ENCODE data around the gene ALDH1B1.
A peak's percentile ranks its signal among the peaks of the same experiment; 100 is the strongest.
"Not testable (repeated sequence)": the region's sequence is repeated elsewhere in the genome, so short reads cannot be mapped to it uniquely, and the experiment has no call there.

Gene ALDH1B1

DNA sequence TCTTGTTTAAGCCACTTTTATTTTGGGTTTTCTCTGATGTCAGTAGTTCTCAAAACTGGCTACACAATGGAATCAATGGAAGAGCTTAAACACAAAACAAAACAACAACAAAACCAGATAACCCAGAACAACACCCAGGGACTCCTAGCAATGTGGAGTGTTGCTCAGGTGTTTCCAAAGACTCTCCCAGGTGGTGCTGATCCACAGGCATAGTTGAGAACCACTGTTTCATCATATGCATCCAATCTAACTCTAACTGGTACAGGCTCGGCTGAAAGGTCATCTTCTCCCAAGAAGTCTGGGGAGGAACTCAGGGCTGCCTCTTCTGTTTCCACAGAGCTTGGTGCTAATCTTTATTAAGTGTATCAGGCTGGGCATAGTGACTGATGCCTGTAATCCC, 5.4 kb upstream of the ALDH1B1 start:
- no peak for DNase-seq (ENCODE audit: low read depth)

GRCh38 chr9:38387751-38388150, 4.8 kb upstream of the ALDH1B1 start:
- DNase-seq (ENCODE audit: low read depth), result no peak

- no peak for DNase-seq (ENCODE audit: low read depth)
Observed at GRCh38 chr9:38388283-38389223, 3.9 kb upstream of the ALDH1B1 start.

- no peak for DNase-seq (ENCODE audit: low read depth)
Observed at GRCh38 chr9:38389313-38389712, 3.2 kb upstream of the ALDH1B1 start.

- no peak for DNase-seq (ENCODE audit: low read depth)
Observed at GRCh38 chr9:38390442-38390841, 2.1 kb upstream of the ALDH1B1 start.

GRCh38 chr9:38390851-38391250, 1.7 kb upstream of the ALDH1B1 start:
- no peak for DNase-seq (ENCODE audit: low read depth)

DNA sequence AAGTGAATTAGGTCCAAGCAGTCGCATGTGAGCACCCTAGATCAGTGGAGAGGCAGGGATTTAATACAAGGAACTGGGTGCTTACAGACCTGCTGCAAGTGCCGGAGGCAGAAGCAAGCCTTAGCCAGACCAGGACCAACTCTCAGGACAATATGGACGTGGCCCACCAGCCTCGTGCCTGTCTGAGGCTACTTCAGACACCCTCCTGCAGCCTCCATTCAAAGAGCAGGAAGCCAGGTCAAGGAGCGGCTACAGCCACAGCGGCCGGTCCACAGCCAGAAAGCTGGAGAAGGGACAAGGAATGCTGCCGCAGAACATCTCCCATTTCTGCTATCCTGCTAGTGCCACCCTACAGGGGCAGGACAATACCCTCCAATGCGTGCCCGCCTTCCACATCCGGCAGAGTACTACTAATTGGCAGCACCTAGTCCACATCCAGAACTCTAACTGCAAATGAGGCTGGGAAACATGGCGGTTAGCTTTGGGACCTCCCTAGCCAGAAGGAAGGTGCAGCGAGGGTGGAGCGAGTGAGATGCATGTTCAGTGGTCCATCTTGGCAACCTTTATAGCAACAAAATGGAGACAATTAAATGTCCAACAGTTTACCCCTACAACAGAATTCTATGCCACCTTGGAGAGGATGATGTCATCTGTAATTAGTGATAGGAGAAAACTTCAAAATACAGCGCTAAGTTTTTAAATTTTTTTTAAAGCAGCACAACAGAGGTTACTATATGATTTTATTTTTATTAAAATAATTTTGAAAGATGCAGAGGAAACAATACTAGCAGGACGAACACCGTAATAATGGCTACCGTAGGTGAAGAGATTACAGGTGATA, 1.0 kb upstream of the ALDH1B1 start:
- no peak for DNase-seq (ENCODE audit: low read depth)

DNA sequence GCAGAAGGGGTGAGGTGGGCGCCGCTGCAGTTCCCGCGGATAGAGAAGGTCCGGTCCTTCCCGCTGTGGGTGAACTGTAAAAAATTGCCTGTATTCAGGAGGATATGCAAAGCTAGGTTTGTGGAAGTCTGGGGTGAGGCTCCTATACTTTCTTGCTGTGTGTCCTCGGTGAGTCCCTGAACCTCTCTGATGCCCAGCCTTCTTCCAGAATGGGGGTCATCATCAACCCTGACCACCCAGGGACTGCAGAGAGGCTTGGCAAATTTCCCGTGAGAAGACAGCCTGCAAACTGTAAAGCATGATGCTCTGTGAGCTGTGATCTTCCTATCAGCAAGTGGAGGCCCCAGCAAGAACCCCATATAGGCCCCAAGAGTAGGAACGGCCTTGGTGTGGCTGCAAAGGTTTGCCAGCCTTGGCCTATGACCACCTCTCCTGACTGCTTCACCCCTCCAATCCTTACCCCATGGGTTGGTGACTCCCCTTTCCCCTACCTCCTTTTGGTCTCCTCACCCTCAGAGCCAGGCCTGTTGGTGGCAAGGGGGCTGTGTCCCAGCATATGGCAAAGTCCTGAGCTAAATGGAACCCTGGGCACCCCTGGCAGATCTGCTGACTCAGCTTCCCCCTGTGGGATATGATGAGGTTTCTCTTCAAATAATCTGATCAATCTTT, 760 bp downstream of the ALDH1B1 start:
- peak; percentile 23 for DNase-seq (ENCODE audit: low read depth)

GRCh38 chr9:38394416-38394815, 1.9 kb downstream of the ALDH1B1 start:
- DNase-seq (ENCODE audit: low read depth), result no peak

DNA sequence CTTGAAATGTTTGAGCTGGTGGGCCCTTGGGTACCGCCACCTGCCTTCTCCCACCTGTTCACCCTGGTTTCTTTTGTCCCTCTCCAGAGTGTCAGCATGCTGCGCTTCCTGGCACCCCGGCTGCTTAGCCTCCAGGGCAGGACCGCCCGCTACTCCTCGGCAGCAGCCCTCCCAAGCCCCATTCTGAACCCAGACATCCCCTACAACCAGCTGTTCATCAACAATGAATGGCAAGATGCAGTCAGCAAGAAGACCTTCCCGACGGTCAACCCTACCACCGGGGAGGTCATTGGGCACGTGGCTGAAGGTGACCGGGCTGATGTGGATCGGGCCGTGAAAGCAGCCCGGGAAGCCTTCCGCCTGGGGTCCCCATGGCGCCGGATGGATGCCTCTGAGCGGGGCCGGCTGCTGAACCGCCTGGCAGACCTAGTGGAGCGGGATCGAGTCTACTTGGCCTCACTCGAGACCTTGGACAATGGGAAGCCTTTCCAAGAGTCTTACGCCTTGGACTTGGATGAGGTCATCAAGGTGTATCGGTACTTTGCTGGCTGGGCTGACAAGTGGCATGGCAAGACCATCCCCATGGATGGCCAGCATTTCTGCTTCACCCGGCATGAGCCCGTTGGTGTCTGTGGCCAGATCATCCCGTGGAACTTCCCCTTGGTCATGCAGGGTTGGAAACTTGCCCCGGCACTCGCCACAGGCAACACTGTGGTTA, 3.3 kb downstream of the ALDH1B1 start:
- no peak for DNase-seq (ENCODE audit: low read depth)

DNA sequence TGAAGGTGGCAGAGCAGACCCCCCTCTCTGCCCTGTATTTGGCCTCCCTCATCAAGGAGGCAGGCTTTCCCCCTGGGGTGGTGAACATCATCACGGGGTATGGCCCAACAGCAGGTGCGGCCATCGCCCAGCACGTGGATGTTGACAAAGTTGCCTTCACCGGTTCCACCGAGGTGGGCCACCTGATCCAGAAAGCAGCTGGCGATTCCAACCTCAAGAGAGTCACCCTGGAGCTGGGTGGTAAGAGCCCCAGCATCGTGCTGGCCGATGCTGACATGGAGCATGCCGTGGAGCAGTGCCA, 3.8 kb downstream of the ALDH1B1 start:
- no peak for DNase-seq (ENCODE audit: low read depth)

DNA sequence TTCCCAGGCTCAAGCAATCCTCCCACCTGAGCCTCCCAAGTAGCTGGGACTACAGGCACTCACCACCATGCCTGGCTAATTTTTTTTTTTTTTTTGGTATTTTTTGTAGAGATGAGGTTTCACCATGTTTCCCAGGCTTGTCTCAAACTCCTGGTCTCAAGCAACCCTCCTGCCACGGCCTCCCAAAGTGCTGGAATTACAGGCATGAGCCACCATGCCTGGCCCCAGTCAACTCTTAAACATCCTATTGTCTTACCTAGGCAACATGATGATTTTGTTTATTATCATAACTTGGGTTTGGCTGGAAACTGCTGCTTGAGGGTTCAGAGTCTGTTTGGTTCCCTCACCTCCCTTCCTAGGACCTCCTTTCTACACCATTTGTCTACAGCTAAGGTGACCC, 6.7 kb downstream of the ALDH1B1 start:
- DNase-seq (ENCODE audit: low read depth), result not testable (repeated sequence)

GRCh38 chr9:38401994-38402393, 9.5 kb downstream of the ALDH1B1 start:
- no peak for DNase-seq (ENCODE audit: low read depth)

- no peak for DNase-seq (ENCODE audit: low read depth)
Observed at GRCh38 chr9:38404314-38404713, 11.8 kb downstream of the ALDH1B1 start.

DNA sequence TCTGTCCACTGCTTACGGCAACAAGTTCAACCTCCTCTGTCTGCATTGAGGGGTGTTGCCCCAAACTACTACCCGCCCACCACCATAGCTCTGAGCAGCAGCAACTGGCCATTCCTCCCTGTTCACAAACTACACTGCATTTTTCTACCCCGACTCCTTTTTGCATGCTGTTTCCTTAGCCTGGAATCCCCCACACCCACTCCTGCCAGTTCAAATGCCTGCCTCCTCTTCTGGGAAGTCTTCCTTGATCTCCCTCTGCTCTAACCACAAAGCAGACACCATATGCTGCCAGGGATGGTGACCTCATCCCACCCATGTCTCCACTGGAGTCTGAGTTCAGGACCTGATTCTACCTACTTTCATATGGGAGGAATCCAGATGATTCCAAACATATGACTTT, 13.3 kb downstream of the ALDH1B1 start:
- no peak for DNase-seq (ENCODE audit: low read depth)

- no peak for DNase-seq (ENCODE audit: low read depth)
Observed at GRCh38 chr9:38406476-38407186, 14.1 kb downstream of the ALDH1B1 start.

DNA sequence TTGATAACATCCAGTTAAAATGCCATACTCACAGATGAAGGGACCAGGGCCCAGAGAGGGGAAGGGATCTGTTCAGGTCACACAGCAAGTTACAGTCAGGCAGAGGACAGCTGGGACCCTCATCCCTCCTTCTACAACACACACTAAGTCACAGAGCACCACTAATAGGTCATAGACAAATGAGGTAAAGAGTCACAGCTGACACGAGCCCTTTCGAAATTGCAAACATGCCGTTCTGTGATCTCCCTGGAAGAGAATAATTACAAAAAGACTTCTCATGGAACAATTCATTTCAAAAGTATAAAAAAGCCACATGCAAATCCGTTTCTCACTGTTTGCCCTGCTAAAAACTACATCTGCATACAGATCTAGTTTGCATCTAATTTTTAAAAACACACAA, 16.2 kb downstream of the ALDH1B1 start:
- DNase-seq (ENCODE audit: low read depth), result no peak

DNA sequence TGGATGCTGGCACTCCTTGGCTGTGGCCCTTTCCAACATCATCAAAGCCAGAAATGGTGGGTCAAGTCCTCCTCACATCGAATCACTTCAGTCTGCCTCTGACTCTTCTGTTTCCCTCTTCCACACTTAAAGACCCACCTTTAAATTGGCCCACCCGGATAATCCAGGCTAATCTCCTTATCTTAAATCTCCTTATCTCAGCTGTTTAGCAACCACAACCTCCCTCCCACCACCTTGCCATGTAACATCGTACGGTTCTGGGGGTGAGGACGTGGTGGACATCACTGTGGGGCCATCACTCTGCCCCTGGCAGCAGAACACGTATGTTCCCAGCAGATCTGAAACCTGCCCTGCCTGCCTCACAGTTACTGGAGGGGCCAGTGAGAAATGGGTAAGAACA, 20.2 kb downstream of the ALDH1B1 start:
- DNase-seq (ENCODE audit: low read depth), result no peak

GRCh38 chr9:38413283-38413682, 20.8 kb downstream of the ALDH1B1 start:
- DNase-seq (ENCODE audit: low read depth), result no peak

DNA sequence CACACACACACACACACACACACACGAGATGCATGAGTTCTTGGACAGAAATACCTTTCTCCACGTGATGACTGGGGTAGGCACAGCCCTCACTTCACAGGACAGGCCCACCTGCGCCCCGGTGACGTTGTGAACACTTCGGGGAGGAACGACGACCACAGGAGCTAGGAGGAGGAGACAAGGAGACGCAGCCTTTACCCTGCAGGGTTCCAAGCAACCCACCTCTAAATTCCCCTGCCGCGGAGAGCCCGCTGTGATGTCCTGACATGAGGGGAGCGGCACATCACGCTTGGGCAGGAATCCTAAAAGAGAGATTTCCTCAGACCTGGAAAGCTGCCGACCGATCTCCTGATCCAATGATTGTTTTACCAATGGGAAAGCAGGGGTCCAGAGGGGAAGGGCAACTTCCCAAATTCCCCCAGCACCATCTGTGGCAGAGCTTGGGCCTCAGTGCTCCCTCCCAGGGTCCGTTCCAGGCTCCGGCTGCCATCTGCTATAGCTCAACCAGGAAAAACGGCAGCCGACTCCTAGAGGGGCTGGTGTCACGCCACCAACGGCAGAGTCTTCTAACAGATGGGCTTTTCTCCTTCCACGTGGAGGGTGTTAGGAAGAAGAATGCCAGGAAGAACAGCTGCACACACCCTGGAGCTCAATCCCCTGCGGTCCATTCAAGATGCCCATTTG, 21.7 kb downstream of the ALDH1B1 start:
- DNase-seq (ENCODE audit: low read depth), result no peak

DNA sequence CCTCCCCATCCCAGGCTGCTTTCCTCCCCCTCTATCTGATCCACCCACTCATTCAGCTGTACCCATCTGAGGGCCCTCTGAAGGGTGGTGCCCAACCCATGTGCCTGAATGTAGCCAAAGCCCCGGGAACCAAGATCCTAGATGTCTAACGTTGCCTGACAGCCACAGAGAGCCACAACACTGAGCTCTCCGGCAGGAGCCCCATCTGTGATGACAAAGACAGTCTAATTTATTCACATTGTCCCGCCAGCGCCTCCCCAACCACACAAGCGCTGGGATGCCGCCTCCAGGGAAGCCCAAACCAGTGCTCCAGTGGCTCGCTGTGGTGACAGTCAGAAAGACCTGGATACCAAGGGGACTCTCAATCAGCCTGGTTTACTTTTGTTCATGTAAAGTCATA, 23.4 kb downstream of the ALDH1B1 start:
- DNase-seq (ENCODE audit: low read depth), result no peak

Measured in ELR (cell line).